GM10248 (cell line): ENCODE results near the gene DTX2.
"Not testable (repeated sequence)": the region's sequence is repeated elsewhere in the genome, so short reads cannot be mapped to it uniquely, and the experiment has no call there.

ENCODE experiments used
- CTCF ChIA-PET: fragments of 300-600 bp; sonication (Branson Sonifier 250); formaldehyde crosslinking; extraction: SDS; loops from one replicate; lab custom pipeline; 2021; ENCODE audit warnings: antibody characterized with exemption; lab: Yijun Ruan, JAX
- POLR2A ChIA-PET: fragments of 350-650 bp; sonication (Branson Sonifier 250); formaldehyde crosslinking; extraction: SDS; loops from one replicate; lab custom pipeline; 2020; ENCODE audit warnings: antibody characterized with exemption; lab: Yijun Ruan, JAX
- DNase-seq: peaks from one replicate; pipeline ENCODE4 v3.0.0; 2012; ENCODE audit errors: extremely low spot score
- TF ChIP-seq, protein P1 (sequence below): IDR thresholded peaks from 2 replicates; pipeline ENCODE4 v1.5.1; 2012; ENCODE audit warnings: mild to moderate bottlenecking, low read depth; ENCODE audit errors: extremely low read depth, missing control alignments, control extremely low read depth

Gene DTX2

DNA sequence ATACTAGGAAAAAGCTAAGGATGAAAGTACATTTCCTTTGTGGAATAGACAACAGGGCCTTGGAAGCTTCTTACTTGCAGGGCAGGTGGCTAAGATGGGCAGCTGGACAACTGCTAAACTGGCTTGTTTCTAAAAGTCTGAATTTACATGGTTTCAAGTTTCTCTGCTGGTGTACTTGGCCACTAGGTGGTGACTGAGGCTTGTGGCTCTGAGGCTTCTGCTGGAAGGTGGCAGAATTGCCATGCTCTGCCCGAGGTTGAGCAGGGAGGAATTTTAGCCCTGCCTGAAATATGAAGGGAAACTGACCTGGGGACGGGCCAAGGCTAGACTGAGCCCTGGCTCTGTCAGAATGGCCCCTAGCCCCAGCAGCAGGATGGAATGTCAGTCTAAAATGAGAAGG lies 23.6 kb upstream of the DTX2 start:
- TF ChIP-seq, protein P1, sequence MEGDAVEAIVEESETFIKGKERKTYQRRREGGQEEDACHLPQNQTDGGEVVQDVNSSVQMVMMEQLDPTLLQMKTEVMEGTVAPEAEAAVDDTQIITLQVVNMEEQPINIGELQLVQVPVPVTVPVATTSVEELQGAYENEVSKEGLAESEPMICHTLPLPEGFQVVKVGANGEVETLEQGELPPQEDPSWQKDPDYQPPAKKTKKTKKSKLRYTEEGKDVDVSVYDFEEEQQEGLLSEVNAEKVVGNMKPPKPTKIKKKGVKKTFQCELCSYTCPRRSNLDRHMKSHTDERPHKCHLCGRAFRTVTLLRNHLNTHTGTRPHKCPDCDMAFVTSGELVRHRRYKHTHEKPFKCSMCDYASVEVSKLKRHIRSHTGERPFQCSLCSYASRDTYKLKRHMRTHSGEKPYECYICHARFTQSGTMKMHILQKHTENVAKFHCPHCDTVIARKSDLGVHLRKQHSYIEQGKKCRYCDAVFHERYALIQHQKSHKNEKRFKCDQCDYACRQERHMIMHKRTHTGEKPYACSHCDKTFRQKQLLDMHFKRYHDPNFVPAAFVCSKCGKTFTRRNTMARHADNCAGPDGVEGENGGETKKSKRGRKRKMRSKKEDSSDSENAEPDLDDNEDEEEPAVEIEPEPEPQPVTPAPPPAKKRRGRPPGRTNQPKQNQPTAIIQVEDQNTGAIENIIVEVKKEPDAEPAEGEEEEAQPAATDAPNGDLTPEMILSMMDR, result peak; percentile 72
- DNase-seq, result not testable (repeated sequence)

DNA sequence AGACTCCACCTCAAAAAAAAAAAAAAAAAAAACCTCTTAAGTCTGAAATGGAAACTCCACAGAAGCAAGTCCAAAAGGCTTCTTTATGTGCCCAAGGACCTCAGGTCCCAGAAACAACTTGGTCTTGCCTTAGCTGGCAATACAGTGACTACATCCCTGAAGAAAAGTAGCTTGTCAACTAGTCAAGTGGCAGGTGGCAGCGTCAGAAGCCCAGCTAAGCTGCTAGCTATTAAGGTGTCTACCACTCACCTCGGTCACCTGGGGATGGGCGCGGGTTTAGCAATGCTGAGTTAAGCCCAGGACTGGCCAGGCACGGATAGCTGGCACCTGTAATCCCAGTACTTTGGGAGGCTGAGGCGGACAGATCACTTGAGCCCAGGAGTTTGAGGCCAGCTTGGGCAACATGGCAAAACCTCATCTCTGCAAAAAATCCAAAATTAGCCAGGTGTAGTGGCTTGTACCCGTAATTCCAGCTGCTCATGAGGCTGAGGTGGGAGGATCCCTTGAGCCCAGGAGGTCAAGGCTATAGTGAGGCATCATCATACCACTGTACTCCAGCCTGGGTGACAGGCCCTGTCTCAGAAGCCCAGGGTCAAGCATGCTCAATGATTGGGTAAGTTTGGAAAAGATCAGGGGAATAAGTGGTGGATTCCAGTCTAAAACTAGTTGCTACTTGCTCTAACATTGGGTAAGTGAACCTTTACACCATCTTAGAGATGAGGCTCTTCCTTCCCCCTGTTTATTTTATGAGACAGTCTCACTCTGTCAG lies 22.2 kb upstream of the DTX2 start:
- POLR2A ChIA-PET, result not testable (repeated sequence)

More for the DNA sequence above, 23.6 kb upstream of the DTX2 start:
- POLR2A ChIA-PET, CTCF ChIA-PET: not testable (repeated sequence)

GRCh38 chr7:76440404-76440803 lies 21.1 kb upstream of the DTX2 start:
- DNase-seq, CTCF ChIA-PET, POLR2A ChIA-PET: not testable (repeated sequence)

More for the DNA sequence above, 22.2 kb upstream of the DTX2 start:
- CTCF ChIA-PET, DNase-seq: not testable (repeated sequence)

GRCh38 chr7:76441792-76442191 lies 19.7 kb upstream of the DTX2 start:
- DNase-seq, POLR2A ChIA-PET, CTCF ChIA-PET: not testable (repeated sequence)

DNA sequence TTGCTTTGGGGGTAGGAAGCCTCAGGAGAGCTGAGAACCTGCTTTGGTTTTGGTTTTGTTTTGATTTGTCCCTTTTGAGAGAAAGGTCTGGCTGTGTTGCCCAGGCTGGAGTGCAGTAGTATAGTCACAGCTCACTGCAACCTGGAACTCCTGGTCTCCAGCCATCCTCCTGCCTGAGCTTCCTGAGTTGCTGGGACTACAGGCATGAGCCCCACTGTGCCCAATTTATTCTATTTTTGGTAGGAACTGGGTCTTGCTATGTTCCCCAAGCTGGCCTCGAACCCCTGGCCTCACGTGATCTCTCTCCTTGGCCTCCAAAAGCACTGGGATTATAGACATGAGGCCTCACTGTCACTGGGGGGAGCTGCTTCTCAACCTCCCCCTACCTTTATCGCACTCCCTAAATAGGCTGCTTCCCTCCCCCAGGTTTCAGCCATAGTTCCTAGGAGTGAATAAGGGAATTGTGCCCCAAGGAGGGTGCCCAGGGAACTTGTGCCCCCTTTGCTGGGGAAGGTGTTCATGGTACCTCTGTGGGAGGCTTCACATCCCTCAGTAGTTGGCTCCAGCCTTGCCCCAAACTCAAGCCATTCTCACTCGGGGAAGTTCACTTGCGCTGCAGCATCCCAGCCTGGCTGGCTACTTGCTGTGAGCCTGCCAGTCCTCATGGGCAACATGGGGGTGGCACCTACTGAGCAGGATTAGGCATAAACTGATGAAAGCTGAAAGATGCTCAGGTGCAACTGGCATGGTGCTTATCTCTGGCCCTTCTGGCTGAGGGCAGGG lies 18.7 kb upstream of the DTX2 start:
- POLR2A ChIA-PET, result not testable (repeated sequence)

DNA sequence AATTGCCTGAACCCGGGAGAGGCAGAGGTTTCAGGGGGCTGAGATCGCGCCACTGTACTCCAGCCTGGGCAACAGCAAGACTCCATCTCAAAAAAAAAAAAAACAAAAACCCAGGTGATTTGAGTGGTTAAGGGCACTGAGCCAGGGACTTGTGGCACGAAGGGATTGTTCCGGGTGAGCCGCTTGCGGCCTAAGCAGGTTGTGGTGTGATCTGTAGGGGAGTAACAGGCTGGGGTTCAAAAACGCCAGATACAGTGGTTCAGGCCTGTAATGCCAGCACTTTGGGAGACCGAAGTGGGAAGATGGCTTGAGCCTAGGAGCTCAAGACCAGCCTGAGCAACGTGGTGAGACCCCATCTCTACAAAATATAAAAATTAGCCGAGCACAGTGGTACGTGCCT lies 17.7 kb upstream of the DTX2 start:
- DNase-seq, CTCF ChIA-PET, POLR2A ChIA-PET: not testable (repeated sequence)

More for the DNA sequence above, 18.7 kb upstream of the DTX2 start:
- DNase-seq, CTCF ChIA-PET: not testable (repeated sequence)

GRCh38 chr7:76445577-76446008 lies 15.9 kb upstream of the DTX2 start:
- DNase-seq, CTCF ChIA-PET, POLR2A ChIA-PET: not testable (repeated sequence)

DNA sequence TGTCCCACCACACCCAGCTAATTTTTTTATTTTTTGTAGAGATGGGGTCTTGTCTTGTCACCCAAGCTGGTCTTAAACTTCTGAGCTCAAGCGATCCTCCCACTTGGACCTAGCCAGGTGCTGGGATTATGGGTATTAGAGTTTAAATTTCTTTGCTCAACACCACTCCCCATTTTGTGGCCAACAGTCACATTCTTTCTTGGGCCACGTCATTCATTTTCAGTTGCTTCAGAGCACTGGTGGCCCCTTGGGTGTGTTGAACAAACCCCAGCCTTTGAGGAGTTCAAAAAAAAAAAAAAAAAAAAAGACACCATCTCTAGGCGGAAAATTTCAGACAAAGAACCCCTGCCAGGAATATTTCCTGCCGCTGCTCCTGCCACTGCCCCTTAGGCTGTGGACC lies 4.5 kb upstream of the DTX2 start:
- DNase-seq, CTCF ChIA-PET, POLR2A ChIA-PET: not testable (repeated sequence)

DNA sequence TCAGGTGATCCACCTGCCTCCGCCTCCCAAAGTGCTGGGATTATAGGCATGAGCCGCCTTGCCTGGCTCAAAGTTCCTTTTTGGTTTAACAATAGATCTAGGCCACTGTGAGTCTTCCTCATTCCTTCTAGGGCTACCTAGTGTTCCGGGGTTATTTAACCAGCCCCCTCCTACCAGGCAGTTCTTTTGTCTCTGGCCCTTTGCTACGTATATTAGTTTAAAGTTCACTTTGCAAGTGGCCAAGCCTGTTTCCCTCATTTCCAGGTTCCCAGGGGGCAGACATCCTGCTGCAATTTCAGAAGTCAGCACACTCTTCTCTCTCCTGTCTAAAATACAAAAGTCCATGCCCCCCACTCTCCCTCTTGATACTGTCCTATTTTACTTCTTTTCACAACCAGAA lies 3.0 kb upstream of the DTX2 start:
- DNase-seq, POLR2A ChIA-PET, CTCF ChIA-PET: not testable (repeated sequence)

GRCh38 chr7:76460767-76461166 lies 742 bp upstream of the DTX2 start:
- DNase-seq, CTCF ChIA-PET, POLR2A ChIA-PET: not testable (repeated sequence)

GRCh38 chr7:76462271-76462882 lies 868 bp downstream of the DTX2 start:
- CTCF ChIA-PET, DNase-seq, POLR2A ChIA-PET: not testable (repeated sequence)

DNA sequence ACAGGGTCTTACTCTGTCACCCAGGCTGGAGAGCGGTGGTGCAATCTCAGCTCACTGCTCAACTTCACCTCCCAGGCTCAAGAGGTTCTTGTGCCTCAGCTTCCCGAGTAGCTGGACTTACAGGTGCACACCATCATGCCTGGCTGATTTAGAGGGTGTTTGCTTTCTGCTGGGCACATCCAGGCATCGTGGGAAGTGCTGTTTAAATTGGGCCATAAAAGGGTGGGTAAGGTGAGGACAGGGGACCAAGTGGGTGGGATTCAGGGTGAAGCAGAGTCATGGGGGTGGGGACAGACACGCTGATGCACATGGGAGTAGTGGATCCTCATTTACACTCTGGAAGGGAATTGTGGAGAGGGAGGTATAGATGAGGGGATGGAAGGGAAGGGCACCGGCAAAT lies 3.5 kb downstream of the DTX2 start:
- POLR2A ChIA-PET, DNase-seq, CTCF ChIA-PET: not testable (repeated sequence)

GRCh38 chr7:76465950-76466349 lies 4.4 kb downstream of the DTX2 start:
- POLR2A ChIA-PET, DNase-seq, CTCF ChIA-PET: not testable (repeated sequence)

DNA sequence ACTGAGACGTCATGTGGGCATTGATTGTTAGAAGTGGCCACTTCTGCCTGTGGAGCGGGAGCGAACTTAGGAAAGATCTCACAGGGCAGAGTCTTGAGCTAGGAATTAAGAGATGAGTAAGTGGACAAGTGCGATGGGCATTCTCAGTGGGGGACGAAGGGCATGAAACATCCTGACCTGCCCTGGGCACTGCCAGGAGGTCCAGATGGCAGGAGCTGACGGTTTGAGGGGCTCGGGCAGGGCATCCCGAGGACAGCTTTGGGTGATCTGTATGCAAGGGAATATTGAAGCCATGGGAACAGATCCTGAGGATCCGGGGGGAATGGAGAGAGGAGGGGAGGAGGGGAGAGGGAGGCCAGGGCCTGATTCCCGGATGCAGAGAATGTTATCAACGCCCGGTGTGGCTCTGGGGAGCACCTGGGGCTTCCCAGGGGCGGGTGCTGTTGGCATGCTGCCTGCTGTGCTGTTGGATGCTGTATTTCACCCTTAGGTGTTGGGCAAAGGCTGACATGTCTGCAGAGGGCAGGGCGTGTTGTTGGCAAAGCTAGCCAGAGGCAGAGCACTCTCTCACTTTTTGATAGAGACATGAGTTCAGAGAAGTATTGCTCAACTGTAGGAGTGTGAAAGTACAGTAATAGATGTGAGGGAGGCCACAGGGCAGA lies 6.4 kb downstream of the DTX2 start:
- POLR2A ChIA-PET, DNase-seq, CTCF ChIA-PET: not testable (repeated sequence)

DNA sequence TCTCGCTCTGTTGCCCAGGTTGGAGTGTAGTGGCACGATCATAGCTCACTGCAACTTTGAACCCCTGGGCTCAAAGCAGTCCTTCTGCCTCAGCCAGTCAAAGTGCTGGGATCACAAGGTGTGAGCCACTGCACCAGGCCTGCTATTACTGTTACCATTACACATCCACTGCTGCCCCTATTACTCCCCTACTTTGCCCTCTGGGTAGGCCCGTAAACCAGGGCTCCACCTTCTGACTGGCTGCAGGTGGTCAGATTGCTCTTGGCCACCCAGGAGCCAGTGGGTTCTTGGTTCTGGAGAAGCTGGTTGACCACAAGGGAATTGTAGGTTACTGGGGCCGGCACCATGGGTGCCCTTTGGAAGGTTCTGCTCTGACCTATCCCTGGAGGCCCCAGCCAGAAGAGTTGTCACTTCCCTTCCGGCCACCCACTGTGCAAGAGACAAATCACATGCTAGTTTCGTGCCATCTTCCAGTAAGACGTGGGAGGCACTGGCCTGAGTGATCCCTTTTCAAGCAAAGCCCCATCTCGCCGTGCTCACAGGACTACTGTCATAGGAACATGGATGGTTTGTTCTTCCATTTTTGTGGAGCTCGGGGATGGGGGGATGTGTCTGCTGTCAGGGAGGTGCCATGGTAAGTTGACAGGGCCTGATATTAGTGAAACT lies 10.2 kb downstream of the DTX2 start:
- POLR2A ChIA-PET, CTCF ChIA-PET, DNase-seq: not testable (repeated sequence)

- DNase-seq, CTCF ChIA-PET, POLR2A ChIA-PET: not testable (repeated sequence)
These were observed 11.6 kb downstream of the DTX2 start for GRCh38 chr7:76473097-76473496.
